ENCODE results near the gene MT3.

DNA sequence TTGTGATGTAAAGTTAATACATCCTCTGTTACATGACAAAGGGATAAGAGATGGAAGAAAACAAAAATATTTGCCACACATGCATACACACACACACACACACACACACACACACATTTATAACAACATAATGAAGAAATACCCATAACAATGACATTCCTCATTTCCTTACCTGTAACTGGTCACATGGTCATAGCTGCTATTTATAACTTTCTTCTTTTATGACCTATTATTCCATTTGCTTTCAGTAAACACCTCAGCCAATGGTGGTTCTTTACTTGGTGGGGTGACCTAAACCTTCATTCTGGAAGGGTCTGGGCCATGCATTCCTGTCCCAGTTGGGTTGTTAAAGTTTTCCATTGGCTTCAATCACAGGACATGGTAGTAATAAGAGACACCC, 24.4 kb downstream of the MT3 start:
- no peak for TF ChIP-seq EZH2 (IDR thresholded peaks at IDR 0.05)
- TF ChIP-seq POLR2AphosphoS5 (IDR thresholded peaks at IDR 0.05; ENCODE audit: borderline replicate concordance, low read depth, low read length), result no peak
- TF ChIP-seq FOXP2 (optimal IDR thresholded peaks at IDR 0.05; ENCODE audit: control extremely low read depth, extremely low read length, insufficient read depth), result no peak

All from SK-N-MC (cell line).